GM12891 (cell line): Measurements from ENCODE around the gene ASB2.

Experiments used
- POLR2A ChIP-seq: IDR thresholded peaks from 2 replicates; pipeline ENCODE4 v1.6.1; 2011; ENCODE audit warnings: low read depth, low read length, control low read depth
- POLR2AphosphoS5 ChIP-seq: IDR thresholded peaks from 2 replicates; pipeline ENCODE4 v1.6.1; 2011; ENCODE audit warnings: low read depth, low read length, control low read depth
- POU2F2 ChIP-seq: IDR thresholded peaks from 2 replicates; pipeline ENCODE4 v1.6.1; 2011; ENCODE audit warnings: low read depth, mild to moderate bottlenecking, control low read depth, low read length, moderate library complexity
- SPI1 ChIP-seq: IDR thresholded peaks from 2 replicates; pipeline ENCODE4 v1.6.1; 2011; ENCODE audit warnings: low read depth, low read length, control low read depth
- TAF1 ChIP-seq: IDR thresholded peaks from 2 replicates; pipeline ENCODE4 v1.6.1; 2011; ENCODE audit warnings: low read depth, low read length, control low read depth

DNA sequence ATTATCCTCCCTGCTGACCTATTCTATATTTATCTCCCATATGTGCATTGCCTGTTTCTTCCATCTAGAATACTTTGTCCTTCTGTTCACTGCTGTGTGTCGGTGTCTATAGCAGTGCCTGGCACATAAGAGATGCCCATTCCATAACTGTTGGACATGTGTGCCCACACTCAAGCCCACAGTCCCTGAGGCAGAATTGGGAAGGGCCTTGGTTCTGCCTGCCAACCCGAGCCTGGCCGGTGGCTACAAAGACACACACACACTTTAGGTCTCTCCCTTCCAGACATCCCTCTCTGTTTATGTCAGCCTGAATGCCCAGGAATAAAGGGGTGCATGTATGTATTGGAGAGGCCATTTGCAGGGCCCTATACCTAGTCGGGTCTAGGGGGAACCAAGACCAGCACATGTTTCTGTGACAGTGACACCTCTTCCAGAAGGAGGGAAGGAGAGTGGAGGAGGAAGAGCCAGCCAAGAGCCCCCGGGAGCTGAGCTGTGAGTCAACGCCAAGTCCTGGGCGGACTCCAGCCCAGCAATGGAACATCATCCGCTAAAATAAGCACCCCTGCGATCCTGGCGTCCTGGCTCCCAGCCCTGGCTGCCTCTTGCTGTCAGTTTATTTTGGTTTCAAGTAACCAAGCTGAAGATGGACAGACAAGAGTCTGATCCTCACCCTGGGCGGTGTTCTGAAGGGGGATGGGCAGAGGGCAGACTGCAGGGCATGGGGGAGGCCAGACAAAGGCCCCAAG, 4.3 kb upstream of the ASB2 start:
- TF ChIP-seq POLR2AphosphoS5: no peak
- no peak for TF ChIP-seq TAF1
- no peak for TF ChIP-seq POLR2A
- TF ChIP-seq POU2F2: no peak
- TF ChIP-seq SPI1: no peak
